ENCODE data around the gene DNAI1.

Gene DNAI1

GRCh38 chr9:34544035-34544434 lies 85.4 kb downstream of the DNAI1 start:
- no peak overlapping the region for H2BK120ac ChIP-seq (ENCODE audit: low read depth, low read length)
- H3K9ac ChIP-seq (ENCODE audit: low read length), result no peak overlapping the region
- no peak overlapping the region for H2BK5ac ChIP-seq (ENCODE audit: low read depth, low read length, poor library complexity, severe bottlenecking)
- no peak overlapping the region for H3K27ac ChIP-seq (ENCODE audit: low read length, poor library complexity, severe bottlenecking)
- no peak overlapping the region for H3K4me2 ChIP-seq (ENCODE audit: low read length, poor library complexity, severe bottlenecking)
- H2BK12ac ChIP-seq (ENCODE audit: low read length in 2 of 2), result no peak overlapping the region
- H2AFZ ChIP-seq (ENCODE audit: low read depth, low read length), result no peak overlapping the region
- WGBS, result 62% methylated on average over 5 of the region's 5 CpGs
- H3K14ac ChIP-seq (ENCODE audit: low read length in 2 of 2), result no peak overlapping the region
- no peaks in the 10 kb centered on the region for H3K9me3 ChIP-seq (ENCODE audit: control insufficient read depth, low read length)
- no peak overlapping the region for H4K8ac ChIP-seq (ENCODE audit: low read length)
- no peak overlapping the region for H2BK15ac ChIP-seq (ENCODE audit: low read depth, poor library complexity, severe bottlenecking)
- H3K79me1 ChIP-seq (replicated peaks; ENCODE audit: low read length, poor library complexity, severe bottlenecking), result no peaks in the 10 kb centered on the region
- no peak overlapping the region for H3K4ac ChIP-seq (ENCODE audit: low read depth in 1 of 2, low read length in 2 of 2)
- H3K4me1 ChIP-seq (ENCODE audit: control insufficient read depth, insufficient read depth, low read depth, low read length), result no peaks in the 10 kb centered on the region
- H3K23ac ChIP-seq (ENCODE audit: low read length in 2 of 2), result no peak overlapping the region
- H3K27me3 ChIP-seq (ENCODE audit: control insufficient read depth in 1 of 2, insufficient read depth in 1 of 2, low read length in 2 of 2), result peaks cover 37 to 40% of the 10 kb centered on the region in 2 experiments
- H3K36me3 ChIP-seq (ENCODE audit: control insufficient read depth in 1 of 2, insufficient read depth in 2 of 2, low read depth in 1 of 2, low read length in 2 of 2), result no peaks in the 10 kb centered on the region
- H3K18ac ChIP-seq (ENCODE audit: low read depth in 1 of 2, low read length in 2 of 2), result no peak overlapping the region
- no peak overlapping the region for H3K4me3 ChIP-seq (ENCODE audit: insufficient read depth in 1 of 2, low read depth in 1 of 2, low read length in 2 of 2)
- no peak for DNase-seq
- no peak overlapping the region for H2AK5ac ChIP-seq (ENCODE audit: low read length, severe bottlenecking)
- no peak overlapping the region for H4K91ac ChIP-seq (ENCODE audit: low read length)

GRCh38 chr9:34545497-34545896 lies 86.9 kb downstream of the DNAI1 start:
- Histone ChIP-seq H3K27ac (ENCODE audit: low read length, poor library complexity, severe bottlenecking) (no peak overlapping the region), H3K9ac (ENCODE audit: low read length) (no peak overlapping the region), H3K23ac (ENCODE audit: low read length in 2 of 2) (no peak overlapping the region), H3K79me1 (replicated peaks; ENCODE audit: low read length, poor library complexity, severe bottlenecking) (no peaks in the 10 kb centered on the region), H3K14ac (ENCODE audit: low read length in 2 of 2) (no peak overlapping the region), H2AFZ (ENCODE audit: low read depth, low read length) (no peak overlapping the region), H2BK15ac (ENCODE audit: low read depth, poor library complexity, severe bottlenecking) (no peak overlapping the region), H3K4me1 (ENCODE audit: control insufficient read depth, insufficient read depth, low read depth, low read length) (no peaks in the 10 kb centered on the region), H4K8ac (ENCODE audit: low read length) (no peak overlapping the region), H3K27me3 (ENCODE audit: control insufficient read depth in 1 of 2, insufficient read depth in 1 of 2, low read length in 2 of 2) (peaks cover 39 to 44% of the 10 kb centered on the region in 2 experiments), H3K9me3 (ENCODE audit: control insufficient read depth, low read length) (no peaks in the 10 kb centered on the region), H2BK5ac (ENCODE audit: low read depth, low read length, poor library complexity, severe bottlenecking) (no peak overlapping the region), H3K18ac (ENCODE audit: low read depth in 1 of 2, low read length in 2 of 2) (no peak overlapping the region), H3K36me3 (ENCODE audit: control insufficient read depth in 1 of 2, insufficient read depth in 2 of 2, low read depth in 1 of 2, low read length in 2 of 2) (no peaks in the 10 kb centered on the region), H3K4ac (ENCODE audit: low read depth in 1 of 2, low read length in 2 of 2) (no peak overlapping the region), H2BK120ac (ENCODE audit: low read depth, low read length) (no peak overlapping the region), H2BK12ac (ENCODE audit: low read length in 2 of 2) (no peak overlapping the region), H3K4me2 (ENCODE audit: low read length, poor library complexity, severe bottlenecking) (no peak overlapping the region), H2AK5ac (ENCODE audit: low read length, severe bottlenecking) (no peak overlapping the region), H3K4me3 (ENCODE audit: insufficient read depth in 1 of 2, low read depth in 1 of 2, low read length in 2 of 2) (no peak overlapping the region), H4K91ac (ENCODE audit: low read length) (no peak overlapping the region)
- WGBS, result 78% methylated on average over 6 of the region's 6 CpGs
- DNase-seq, result no peak

- no peaks in the 10 kb centered on the region for H3K36me3 ChIP-seq (ENCODE audit: control insufficient read depth in 1 of 2, insufficient read depth in 2 of 2, low read depth in 1 of 2, low read length in 2 of 2)
- WGBS, result 86% methylated on average over 7 of the region's 7 CpGs
- H3K9me3 ChIP-seq (ENCODE audit: control insufficient read depth, low read length), result no peaks in the 10 kb centered on the region
- no peak overlapping the region for H3K27ac ChIP-seq (ENCODE audit: low read length, poor library complexity, severe bottlenecking)
- no peak overlapping the region for H3K18ac ChIP-seq (ENCODE audit: low read depth in 1 of 2, low read length in 2 of 2)
- no peak overlapping the region for H2AFZ ChIP-seq (ENCODE audit: low read depth, low read length)
- no peak for DNase-seq
- no peak overlapping the region for H2BK5ac ChIP-seq (ENCODE audit: low read depth, low read length, poor library complexity, severe bottlenecking)
- no peak overlapping the region for H4K91ac ChIP-seq (ENCODE audit: low read length)
- no peak overlapping the region for H3K4me2 ChIP-seq (ENCODE audit: low read length, poor library complexity, severe bottlenecking)
- no peak overlapping the region for H3K14ac ChIP-seq (ENCODE audit: low read length in 2 of 2)
- H3K27me3 ChIP-seq (ENCODE audit: control insufficient read depth in 1 of 2, insufficient read depth in 1 of 2, low read length in 2 of 2), result peaks cover 39 to 44% of the 10 kb centered on the region in 2 experiments
- peak overlapping the region; percentile 55 for H3K9ac ChIP-seq (ENCODE audit: low read length)
- H3K4ac ChIP-seq (ENCODE audit: low read depth in 1 of 2, low read length in 2 of 2), result no peak overlapping the region
- H3K4me1 ChIP-seq (ENCODE audit: control insufficient read depth, insufficient read depth, low read depth, low read length), result no peaks in the 10 kb centered on the region
- no peak overlapping the region for H2BK12ac ChIP-seq (ENCODE audit: low read length in 2 of 2)
- no peak overlapping the region for H2BK120ac ChIP-seq (ENCODE audit: low read depth, low read length)
- H2BK15ac ChIP-seq (ENCODE audit: low read depth, poor library complexity, severe bottlenecking), result no peak overlapping the region
- H3K4me3 ChIP-seq (ENCODE audit: insufficient read depth in 1 of 2, low read depth in 1 of 2, low read length in 2 of 2), result no peak overlapping the region
- no peak overlapping the region for H2AK5ac ChIP-seq (ENCODE audit: low read length, severe bottlenecking)
- H4K8ac ChIP-seq (ENCODE audit: low read length), result no peak overlapping the region
- no peaks in the 10 kb centered on the region for H3K79me1 ChIP-seq (replicated peaks; ENCODE audit: low read length, poor library complexity, severe bottlenecking)
- no peak overlapping the region for H3K23ac ChIP-seq (ENCODE audit: low read length in 2 of 2)
Observed at GRCh38 chr9:34546102-34546833, 87.7 kb downstream of the DNAI1 start.

- Histone ChIP-seq H2AK5ac (ENCODE audit: low read length, severe bottlenecking) (no peak overlapping the region), H3K23ac (ENCODE audit: low read length in 2 of 2) (no peak overlapping the region), H3K9me3 (ENCODE audit: control insufficient read depth, low read length) (no peaks in the 10 kb centered on the region), H3K9ac (ENCODE audit: low read length) (peak overlapping the region; percentile 55), H3K14ac (ENCODE audit: low read length in 2 of 2) (no peak overlapping the region), H3K27me3 (ENCODE audit: control insufficient read depth in 1 of 2, insufficient read depth in 1 of 2, low read length in 2 of 2) (peaks cover 35 to 44% of the 10 kb centered on the region in 2 experiments), H4K8ac (ENCODE audit: low read length) (no peak overlapping the region), H3K27ac (ENCODE audit: low read length, poor library complexity, severe bottlenecking) (no peak overlapping the region), H2BK12ac (ENCODE audit: low read length in 2 of 2) (no peak overlapping the region), H3K4me1 (ENCODE audit: control insufficient read depth, insufficient read depth, low read depth, low read length) (no peaks in the 10 kb centered on the region), H3K4ac (ENCODE audit: low read depth in 1 of 2, low read length in 2 of 2) (no peak overlapping the region), H3K79me1 (replicated peaks; ENCODE audit: low read length, poor library complexity, severe bottlenecking) (no peaks in the 10 kb centered on the region), H4K91ac (ENCODE audit: low read length) (no peak overlapping the region), H2BK15ac (ENCODE audit: low read depth, poor library complexity, severe bottlenecking) (no peak overlapping the region), H2BK5ac (ENCODE audit: low read depth, low read length, poor library complexity, severe bottlenecking) (no peak overlapping the region), H3K4me3 (ENCODE audit: insufficient read depth in 1 of 2, low read depth in 1 of 2, low read length in 2 of 2) (no peak overlapping the region), H3K36me3 (ENCODE audit: control insufficient read depth in 1 of 2, insufficient read depth in 2 of 2, low read depth in 1 of 2, low read length in 2 of 2) (no peaks in the 10 kb centered on the region), H2AFZ (ENCODE audit: low read depth, low read length) (no peak overlapping the region), H2BK120ac (ENCODE audit: low read depth, low read length) (no peak overlapping the region), H3K4me2 (ENCODE audit: low read length, poor library complexity, severe bottlenecking) (no peak overlapping the region), H3K18ac (ENCODE audit: low read depth in 1 of 2, low read length in 2 of 2) (no peak overlapping the region)
- DNase-seq, result peak; percentile 80
- WGBS, result 63% methylated on average over 16 of the region's 16 CpGs
Observed at GRCh38 chr9:34546834-34547827, 88.5 kb downstream of the DNAI1 start.
